ENCODE data around the gene SLC6A13.
"Not testable (repeated sequence)": the region's sequence is repeated elsewhere in the genome, so short reads cannot be mapped to it uniquely, and the experiment has no call there.

The SLC6A13 gene

GRCh38 chr12:262817-263216 is at the start of gene SLC6A13:
TSS of gene SLC6A13 (minus strand) at chr12:262836. CDS start at chr12:260052, 2,784 bp downstream.
- DNase-seq, result no peak

DNA sequence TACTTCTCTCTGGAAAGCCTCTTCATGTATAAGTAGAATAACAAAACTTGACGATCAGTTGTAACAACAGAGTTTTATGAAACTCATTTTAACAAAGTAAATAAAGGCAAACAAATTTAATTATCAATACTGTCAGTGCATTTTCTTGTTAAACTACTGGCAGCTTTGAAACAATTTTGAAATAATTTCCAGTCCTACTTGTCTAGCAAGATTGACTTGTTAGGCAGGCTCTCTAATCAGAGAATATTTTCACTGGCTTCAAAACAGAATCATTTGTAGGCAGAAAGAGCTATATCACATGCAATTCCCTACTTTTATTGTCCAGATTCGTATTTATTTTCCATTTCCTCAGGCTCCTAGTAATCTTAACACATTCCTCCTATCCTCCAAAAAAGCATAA is 45.9 kb upstream of the SLC6A13 start:
- DNase-seq, result no peak

GRCh38 chr12:307406-307805 is 44.8 kb upstream of the SLC6A13 start:
- DNase-seq, result no peak

DNA sequence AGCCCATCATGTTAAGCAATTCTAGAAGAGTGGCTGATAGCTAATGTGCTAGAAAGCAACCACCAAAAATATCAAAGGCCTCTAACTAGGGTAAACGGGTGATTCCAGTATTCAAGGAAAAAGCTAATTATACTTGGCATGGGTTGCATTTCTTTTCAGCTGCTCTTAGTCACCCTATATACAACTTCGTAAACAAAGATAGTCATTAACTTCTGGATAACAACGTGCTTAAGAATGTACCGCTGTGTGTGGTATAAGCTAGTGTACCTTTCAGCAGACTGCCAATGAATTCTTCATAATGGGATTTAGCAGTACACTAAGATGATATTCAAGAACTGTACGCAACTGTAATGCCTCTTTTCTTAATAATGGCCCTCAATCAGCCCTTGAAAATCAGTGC is 42.2 kb upstream of the SLC6A13 start:
- DNase-seq, result no peak

GRCh38 chr12:302766-303165 is 40.1 kb upstream of the SLC6A13 start:
- DNase-seq, result not testable (repeated sequence)

DNA sequence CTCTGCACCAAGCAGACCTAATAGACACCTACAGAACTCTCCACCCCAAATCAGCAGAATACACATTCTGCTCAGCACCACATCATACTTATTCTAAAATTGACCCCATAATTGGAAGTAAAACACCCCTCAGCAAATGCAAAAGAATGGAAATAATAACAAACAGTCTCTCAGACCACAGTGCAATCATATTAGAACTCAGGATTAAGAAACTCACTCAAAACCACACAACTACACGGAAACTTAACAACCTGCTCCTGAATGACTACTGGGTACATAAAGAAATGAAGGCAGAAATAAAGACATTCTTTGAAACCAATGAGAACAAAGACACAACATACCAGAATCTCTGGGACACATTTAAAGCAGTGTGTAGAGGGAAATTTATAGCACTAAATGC is 37.5 kb upstream of the SLC6A13 start:
- not testable (repeated sequence) for DNase-seq

- DNase-seq, result not testable (repeated sequence)
Measured at GRCh38 chr12:299511-299910, 36.9 kb upstream of the SLC6A13 start.

DNA sequence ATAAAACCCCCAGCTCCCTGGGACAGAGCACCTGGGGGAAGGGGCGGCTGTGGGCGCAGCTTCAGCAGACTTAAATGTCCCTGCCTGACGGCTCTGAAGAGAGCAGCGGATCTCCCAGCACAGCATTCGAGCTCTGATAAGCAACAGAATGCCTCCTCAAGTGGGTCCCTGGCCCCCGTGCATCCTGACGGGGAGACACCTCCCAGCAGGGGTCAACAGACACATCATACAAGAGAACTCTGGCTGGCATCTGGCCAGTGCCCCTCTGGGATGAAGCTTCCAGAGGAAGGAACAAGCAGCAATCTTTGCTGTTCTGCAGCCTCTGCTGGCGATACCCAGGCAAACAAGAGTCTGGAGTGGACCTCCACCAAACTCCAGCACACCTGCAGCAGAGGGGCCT is 35.4 kb upstream of the SLC6A13 start:
- not testable (repeated sequence) for DNase-seq

DNA sequence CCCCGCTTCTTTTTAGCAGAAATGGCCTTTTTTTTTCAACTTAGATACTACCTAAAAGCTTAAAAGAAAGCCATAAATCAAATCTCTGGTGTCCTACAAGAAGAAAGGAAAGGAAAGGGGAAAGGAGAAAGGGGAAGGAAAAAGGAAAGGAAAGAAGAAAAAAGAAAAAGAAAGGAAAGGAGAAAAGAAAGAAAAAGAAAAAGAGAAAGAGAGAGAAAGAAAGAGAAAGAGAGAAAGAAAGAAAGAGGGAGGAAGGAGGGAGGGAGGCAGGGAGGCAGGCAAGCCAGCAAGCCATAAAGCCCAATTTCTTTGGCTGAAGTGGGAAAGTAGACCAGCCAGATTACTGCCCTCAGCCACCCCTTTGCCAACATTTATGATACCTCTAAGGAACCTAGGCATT is 32.5 kb upstream of the SLC6A13 start:
- no peak for DNase-seq

GRCh38 chr12:293199-293598 is 30.6 kb upstream of the SLC6A13 start:
- DNase-seq, result no peak

DNA sequence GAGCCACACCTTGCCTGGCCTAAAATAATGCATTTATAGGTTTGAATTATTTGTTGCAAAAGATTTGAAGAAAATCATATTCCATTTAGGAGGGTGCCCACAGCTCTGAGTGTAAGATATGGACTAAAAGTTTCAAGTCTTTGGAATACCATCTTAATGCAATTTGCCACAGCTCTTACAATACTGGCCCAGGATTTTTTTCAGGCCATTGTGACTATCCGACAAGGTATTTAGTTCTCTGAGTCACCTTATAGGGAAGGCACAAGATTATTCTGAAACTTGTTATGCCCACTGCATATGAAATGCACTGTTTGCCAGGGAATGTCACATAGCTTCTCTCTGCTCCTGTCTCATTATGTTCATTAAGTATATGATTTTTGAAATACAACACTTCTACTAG is 29.6 kb upstream of the SLC6A13 start:
- DNase-seq, result no peak

DNA sequence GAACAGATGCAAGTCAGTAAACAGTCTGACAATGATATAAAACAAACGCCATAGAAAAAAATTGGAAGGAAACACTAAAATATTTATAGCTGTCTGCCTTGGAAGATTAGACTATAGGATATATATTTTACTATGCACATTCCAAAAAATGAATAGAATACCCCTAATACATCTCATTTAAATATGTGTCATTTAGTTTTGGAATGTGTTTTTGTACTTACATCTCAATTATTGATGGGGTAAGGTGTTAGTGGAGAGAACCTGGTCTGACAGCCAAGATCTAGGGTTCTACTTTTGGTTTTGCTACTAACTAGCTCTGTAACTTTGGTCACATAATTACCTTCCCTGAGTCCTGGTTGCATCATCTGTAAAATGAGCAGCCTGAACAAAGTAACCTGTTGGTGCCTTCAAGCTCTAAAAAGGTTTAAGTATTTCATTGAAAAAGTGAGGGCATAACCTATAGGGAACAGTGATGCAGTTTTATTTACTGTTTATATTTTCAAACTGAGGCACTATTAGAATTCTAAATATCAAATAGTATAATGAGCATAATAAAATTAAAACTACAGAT is 28.6 kb upstream of the SLC6A13 start:
- no peak for DNase-seq

- no peak for DNase-seq
Measured at GRCh38 chr12:288687-289086, 26.1 kb upstream of the SLC6A13 start.

DNA sequence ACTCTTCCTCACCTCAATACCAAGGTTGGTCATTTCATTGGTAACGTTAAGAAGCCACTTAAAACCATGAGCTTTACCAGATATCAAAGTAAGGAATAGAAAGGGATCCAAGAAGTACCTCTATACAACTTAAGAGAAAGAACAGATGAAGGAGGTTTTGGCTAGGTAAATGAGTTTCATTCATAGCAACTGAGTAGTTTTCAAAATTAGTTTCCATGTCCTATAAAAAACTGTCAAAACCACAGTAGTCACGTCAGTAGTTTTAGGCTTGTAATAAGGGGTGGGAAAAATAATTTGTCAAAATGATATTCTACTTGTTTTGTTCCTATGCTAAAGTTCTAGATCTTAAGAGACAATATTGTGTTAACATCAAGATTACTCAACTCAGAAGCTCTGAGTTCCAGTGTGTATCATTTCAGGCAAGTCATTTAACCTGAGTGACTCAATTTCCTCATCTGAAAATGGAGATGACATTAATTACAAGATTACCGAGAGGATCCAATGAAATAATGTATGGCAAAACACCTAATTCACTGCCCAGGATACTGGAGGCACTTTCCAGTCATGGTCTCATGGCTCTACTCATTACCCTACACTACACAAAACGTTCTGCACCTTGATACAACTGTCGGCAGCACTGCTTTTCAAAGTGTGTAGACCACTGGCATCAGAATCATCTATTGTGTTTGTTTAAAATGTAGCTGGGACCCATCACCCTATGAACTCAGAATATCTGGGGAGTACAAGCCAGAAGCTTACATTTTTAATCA is 24.1 kb upstream of the SLC6A13 start:
- DNase-seq, result no peak

- no peak for DNase-seq
Measured at GRCh38 chr12:278046-278445, 15.4 kb upstream of the SLC6A13 start.

DNA sequence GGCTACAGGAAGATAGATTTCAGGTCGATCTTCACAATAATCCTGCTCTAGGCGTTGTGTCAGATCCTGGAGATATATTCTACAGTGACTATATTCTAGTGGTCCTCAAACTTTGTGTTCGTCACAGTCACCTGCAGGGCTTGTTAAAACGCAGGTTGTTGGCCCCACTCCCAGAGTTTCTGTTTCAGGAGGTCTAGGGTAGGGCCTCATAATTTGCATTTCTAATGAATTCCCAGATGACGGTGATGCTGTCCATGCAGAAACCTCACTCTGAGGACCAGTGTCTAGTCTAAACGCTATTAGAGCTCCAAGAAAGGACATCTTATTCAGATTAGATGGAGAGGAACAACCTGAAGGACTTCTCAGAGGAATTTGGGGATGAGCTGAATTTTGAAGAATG is 13.2 kb upstream of the SLC6A13 start:
- no peak for DNase-seq

GRCh38 chr12:273382-273781 is 10.7 kb upstream of the SLC6A13 start:
- DNase-seq, result no peak

DNA sequence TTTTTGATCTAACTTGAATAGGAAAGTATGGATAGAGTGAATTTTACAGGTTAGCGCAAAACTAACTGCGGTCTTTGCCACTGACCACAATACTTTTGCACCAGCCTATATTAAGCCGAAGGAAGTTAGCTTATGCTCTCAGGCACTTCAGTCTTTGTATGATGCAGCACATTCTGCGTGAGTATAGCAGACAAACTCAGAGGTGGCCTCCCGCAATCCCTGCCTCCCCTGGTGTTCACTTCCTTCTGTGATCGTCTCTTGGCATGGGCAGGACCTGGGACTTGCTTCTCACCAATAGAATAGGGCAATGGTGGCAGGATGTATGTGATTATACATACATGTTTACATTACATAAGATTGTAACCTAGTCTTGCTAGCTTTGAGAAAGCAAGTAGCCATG is 10.3 kb upstream of the SLC6A13 start:
- DNase-seq, result no peak

GRCh38 chr12:271161-271560 is 8.5 kb upstream of the SLC6A13 start:
- no peak for DNase-seq

DNA sequence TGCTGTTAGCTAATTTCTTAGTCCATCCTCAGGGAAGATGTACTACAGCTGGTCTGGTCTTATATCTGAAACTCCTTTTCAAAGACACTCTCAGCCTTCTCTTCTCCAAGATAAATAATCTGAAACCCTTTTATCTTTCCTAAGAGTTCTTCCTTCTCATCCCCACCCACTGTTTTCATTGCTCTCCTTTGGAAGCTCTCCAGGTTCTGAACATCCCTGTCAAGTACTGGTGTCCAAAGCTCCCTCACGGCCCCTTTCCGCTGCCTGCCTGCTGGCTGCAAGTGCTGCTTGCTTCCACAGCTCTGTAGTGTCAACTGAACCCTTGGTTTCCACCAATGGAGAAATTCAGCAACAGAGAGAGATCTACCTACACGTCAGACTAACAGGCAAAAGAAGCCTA is 6.6 kb upstream of the SLC6A13 start:
- DNase-seq, result no peak

- no peak for DNase-seq
Measured at GRCh38 chr12:268483-268840, 5.8 kb upstream of the SLC6A13 start.

DNA sequence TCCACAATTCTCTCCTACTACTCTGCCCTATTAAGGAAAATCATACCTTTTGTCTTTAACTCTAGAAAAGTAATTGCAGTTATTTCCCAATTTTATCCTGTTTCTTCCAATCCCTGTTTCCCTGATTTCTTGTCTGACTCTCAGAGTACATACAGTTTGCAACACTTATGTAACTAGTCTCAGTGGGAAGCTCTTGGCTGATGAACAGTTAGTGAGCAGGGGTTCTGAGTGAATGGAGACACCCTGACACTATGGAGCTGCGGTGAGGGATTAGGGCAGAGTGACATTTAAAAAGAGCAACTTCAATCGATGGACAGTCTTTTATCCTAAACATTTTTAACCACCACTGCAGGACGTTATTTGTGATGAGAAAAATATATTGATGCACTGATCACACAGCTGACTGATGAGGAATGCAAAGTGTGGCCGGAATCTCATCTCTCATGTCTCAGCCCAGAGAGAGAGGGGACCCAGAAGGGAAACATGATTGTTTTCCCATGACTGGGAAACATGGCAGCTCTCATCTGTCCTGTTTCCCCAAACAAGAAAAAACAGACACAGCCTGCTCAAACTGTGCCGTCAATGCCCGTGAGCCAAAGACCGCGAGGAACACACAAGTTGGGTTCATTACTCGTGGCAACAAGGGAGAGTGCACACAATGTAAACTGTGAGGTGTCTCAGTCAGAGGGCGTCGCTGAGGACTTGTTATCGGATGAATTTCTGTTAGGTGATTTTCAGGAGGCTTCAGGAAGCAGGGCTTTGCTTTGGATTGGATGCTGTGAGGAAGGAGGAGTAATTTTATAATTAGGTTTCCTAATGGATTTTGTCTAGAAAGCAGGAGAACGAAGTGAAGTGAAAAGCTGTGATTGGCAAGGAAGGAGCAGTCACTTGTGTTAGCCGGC is 5.2 kb upstream of the SLC6A13 start:
- DNase-seq, result no peak

DNA sequence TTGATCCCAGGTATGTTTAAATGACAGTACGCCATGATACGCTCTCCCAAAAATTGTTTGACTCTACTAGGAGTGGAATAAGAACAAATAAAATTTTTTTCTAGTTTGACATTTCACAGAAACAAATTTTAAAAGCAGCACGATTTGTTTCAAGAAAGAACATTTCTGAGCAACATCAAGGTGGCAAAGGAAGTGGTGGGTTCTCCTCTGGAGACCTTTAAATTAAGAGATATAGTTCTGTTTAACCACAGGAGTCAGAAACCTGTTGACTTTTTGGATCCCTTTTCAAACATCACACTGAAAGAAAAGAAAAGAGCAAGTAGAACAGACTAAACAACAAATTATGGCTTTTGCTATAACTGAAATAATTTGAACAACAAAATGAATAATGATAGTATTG is 2.5 kb upstream of the SLC6A13 start:
- no peak for DNase-seq

DNA sequence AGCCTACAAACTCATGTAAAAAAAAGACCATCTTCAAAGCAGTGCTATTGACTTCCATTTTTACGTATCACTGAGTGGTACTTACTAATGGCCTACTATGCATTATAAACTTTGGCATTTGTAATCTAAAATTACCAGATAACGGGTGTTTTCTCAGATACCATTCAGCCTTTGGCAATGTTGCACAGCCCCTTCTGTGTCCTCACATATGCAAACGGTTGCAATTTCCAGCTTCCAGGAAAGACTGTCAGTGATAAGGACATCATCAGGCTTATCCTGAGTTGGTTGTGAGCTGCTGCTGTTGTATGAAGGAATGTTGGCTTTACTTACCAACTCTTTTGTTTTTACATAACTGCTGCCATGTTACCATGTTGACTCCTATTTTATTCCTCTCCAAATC is 1.6 kb upstream of the SLC6A13 start:
- DNase-seq, result no peak

Measured in NCI-H345 (cell line).